Measurements from ENCODE around the gene PRKACA.

Gene PRKACA

GRCh38 chr19:14117668-14118164 is at the start of gene PRKACA:
Gene PRKACA, minus strand, starts transcription at chr19:14117762. Its CDS starts 215 bp downstream, at chr19:14117547.
- DNase-seq (ENCODE audit: low spot score): peak; percentile 93
- FAIRE-seq: peak; percentile 31

GRCh38 chr19:14166999-14167575 is 49.5 kb upstream of the PRKACA start:
- FAIRE-seq (no peak), DNase-seq (ENCODE audit: low spot score) (no peak)

- FAIRE-seq (no peak), DNase-seq (ENCODE audit: low spot score) (no peak)
Observed at GRCh38 chr19:14165990-14166830, 48.6 kb upstream of the PRKACA start.

GRCh38 chr19:14164724-14165493 is 47.3 kb upstream of the PRKACA start:
- FAIRE-seq: no peak
- DNase-seq (ENCODE audit: low spot score): no peak

GRCh38 chr19:14164082-14164481 is 46.5 kb upstream of the PRKACA start:
- FAIRE-seq (no peak), DNase-seq (ENCODE audit: low spot score) (no peak)

GRCh38 chr19:14162871-14163297 is 45.3 kb upstream of the PRKACA start:
- FAIRE-seq (no peak), DNase-seq (ENCODE audit: low spot score) (no peak)

GRCh38 chr19:14161305-14161704 is 43.7 kb upstream of the PRKACA start:
- DNase-seq (ENCODE audit: low spot score): no peak
- FAIRE-seq: no peak

- DNase-seq (ENCODE audit: low spot score) (no peak), FAIRE-seq (no peak)
Observed at GRCh38 chr19:14160017-14160703, 42.6 kb upstream of the PRKACA start.

- FAIRE-seq: no peak
- no peak for DNase-seq (ENCODE audit: low spot score)
Observed at GRCh38 chr19:14159059-14159458, 41.5 kb upstream of the PRKACA start.

GRCh38 chr19:14158276-14159023 is 40.9 kb upstream of the PRKACA start:
- FAIRE-seq (no peak), DNase-seq (ENCODE audit: low spot score) (no peak)

GRCh38 chr19:14156971-14157717 is 39.6 kb upstream of the PRKACA start:
- DNase-seq (ENCODE audit: low spot score) (no peak), FAIRE-seq (no peak)

GRCh38 chr19:14156122-14156521 is 38.6 kb upstream of the PRKACA start:
- FAIRE-seq: no peak
- DNase-seq (ENCODE audit: low spot score): no peak

- DNase-seq (ENCODE audit: low spot score): no peak
- FAIRE-seq: no peak
Observed at GRCh38 chr19:14155371-14155770, 37.8 kb upstream of the PRKACA start.

GRCh38 chr19:14152713-14153112 is 35.2 kb upstream of the PRKACA start:
- DNase-seq (ENCODE audit: low spot score) (no peak), FAIRE-seq (no peak)

- FAIRE-seq (no peak), DNase-seq (ENCODE audit: low spot score) (no peak)
Observed at GRCh38 chr19:14150770-14151661, 33.5 kb upstream of the PRKACA start.

- DNase-seq (ENCODE audit: low spot score) (no peak), FAIRE-seq (no peak)
Observed at GRCh38 chr19:14150041-14150769, 32.6 kb upstream of the PRKACA start.

- no peak for FAIRE-seq
- no peak for DNase-seq (ENCODE audit: low spot score)
Observed at GRCh38 chr19:14149509-14149994, 32.0 kb upstream of the PRKACA start.

Data from RCC 7860 (cell line).